K562 (cell line): ENCODE measurements around the gene PIH1D1. TPM values are rescaled to one million over a fixed set of nuclear protein-coding genes. Genes with fewer than 3 reads are reported as not detected.

ENCODE experiments used
- DLX4 ChIP-seq: fragments of 250-450 bp; sonication (Bioruptor Pico); IDR thresholded peaks from 2 replicates; pipeline ENCODE4 v1.6.1; 2021; ENCODE audit warnings: mild to moderate bottlenecking
- FOXO4 ChIP-seq: fragments of 450-650 bp; formaldehyde crosslinking; IDR thresholded peaks from 2 replicates; pipeline ENCODE4 v1.4.0; 2020; ENCODE audit warnings: mild to moderate bottlenecking, moderate library complexity
- GABPA ChIP-seq: fragments of 200-800 bp; sonication (Bioruptor generic); conservative IDR thresholded peaks from 2 replicates; pipeline ENCODE4 v1.6.1; 2016; ENCODE audit warnings: low read depth, missing genetic modification characterization, missing compliant biosample characterization
- KHSRP ChIP-seq: fragments of 450-650 bp; IDR thresholded peaks from 2 replicates; pipeline ENCODE4 v1.6.1; 2017
- RBFOX2 ChIP-seq: fragments of 200-400 bp; formaldehyde crosslinking; IDR thresholded peaks from 2 replicates; pipeline ENCODE4 v1.6.1; 2017; ENCODE audit warnings: low read depth, mild to moderate bottlenecking, low read length, moderate library complexity
- RCOR1 ChIP-seq, 2 experiments: IDR thresholded peaks; 2 replicates each; pipeline ENCODE4 v1.6.1; 2012; ENCODE audit warnings: low read depth in 2 of 2, low read length in 2 of 2, borderline replicate concordance in 1 of 2, improper control_type of control experiment in 1 of 2
- RNF2 ChIP-seq: sonication (generic); IDR thresholded peaks from 2 replicates; pipeline ENCODE4 v1.6.1; 2016
- SREBF2 ChIP-seq: sonication (generic); formaldehyde crosslinking; IDR thresholded peaks from 2 replicates; pipeline ENCODE4 v1.4.0; 2020; ENCODE audit warnings: mild to moderate bottlenecking, missing genetic modification reagents
- VEZF1 ChIP-seq: fragments of 200-800 bp; sonication (Bioruptor generic); IDR thresholded peaks from 2 replicates; pipeline ENCODE4 v1.6.1; 2017; ENCODE audit warnings: missing genetic modification characterization, missing compliant biosample characterization
- ZBTB43 ChIP-seq: sonication (generic); formaldehyde crosslinking; IDR thresholded peaks from 2 replicates; pipeline ENCODE4 v1.8.0; 2023; ENCODE audit warnings: mild to moderate bottlenecking, missing genetic modification reagents
- ZFX ChIP-seq: sonication (generic); formaldehyde crosslinking; IDR thresholded peaks from 2 replicates; pipeline ENCODE4 v1.8.0; 2022; ENCODE audit warnings: mild to moderate bottlenecking, missing genetic modification reagents, moderate library complexity
- ZNF407 ChIP-seq: fragments of 450-650 bp; IDR thresholded peaks from 2 replicates; pipeline ENCODE4 v1.6.1; 2016; ENCODE audit warnings: low read depth
- ZNF507 ChIP-seq: conservative IDR thresholded peaks from 2 replicates; pipeline ENCODE4 v1.6.1; 2017; ENCODE audit warnings: missing genetic modification characterization, missing compliant biosample characterization
- ZNF655 ChIP-seq: fragments of 250-450 bp; sonication (Bioruptor Pico); IDR thresholded peaks from 2 replicates; pipeline ENCODE4 v1.5.0; 2021
- polyA plus RNA-seq, 8 experiments: library from polyadenylated mRNA; depleted of rRNA in 4 of 8; stranded (reverse) in 5 of 8; unstranded in 3 of 8; fragments of >200 nt; fragmentation: Nextera tagmentation in 2 of 8; fragmentation: Illumina TruSeq in 1 of 8; extraction: Ambion mirVana in 2 of 8; extraction: Trizol in 1 of 8; gene quantifications; 2 replicates each; pipeline versions ENCODE4 v1.2.1 to v1.2.3, GENCODE V29; 2011 to 2014; ENCODE audit warnings: inconsistent platforms in 1 of 8, missing spikeins in 1 of 8
- total RNA-seq, 7 experiments: library from RNA; depleted of rRNA in 6 of 7; stranded (reverse); fragments of >200 nt in 6 of 7; fragmentation: Illumina TruSeq in 2 of 7; extraction: Trizol in 2 of 7; gene quantifications; 2 replicates each; pipeline versions ENCODE4 v1.2.1 to v1.2.3, GENCODE V29; 2011 to 2021; ENCODE audit warnings: low replicate concordance in 1 of 7

Gene PIH1D1
- total and polyA plus RNA-seq, 9 of the 15 experiments (the other 6 are each of a cell fraction or from before 2014, with no cell fraction given) = 26.5 to 224 (median 137) TPM

GRCh38 chr19:49430172-49430677 is 21.4 kb downstream of the PIH1D1 start (continued):
- TF ChIP-seq ZNF655 (CRISPR knock-in tag) (no peak), ZNF407 (no peak), VEZF1 (CRISPR knock-in tag) (peak; percentile 32; the same call in 1 of the 2 replicates), DLX4 (no peak), ZFX (CRISPR knock-in tag) (peak; percentile 34; the same call in 1 of the 2 replicates), RNF2 (no peak), FOXO4 (CRISPR knock-in tag) (no peak), RBFOX2 (no peak), RCOR1 (IDR thresholded peaks at IDR 0.05; ENCODE audit: borderline replicate concordance in 1 of 2, low read depth in 2 of 2, low read length in 2 of 2) (peak in 1 of 2 experiments; percentile 5; a peak in 1 of 4 replicates), GABPA (tag) (no peak), ZNF507 (tag) (no peak), SREBF2 (CRISPR knock-in tag) (no peak), ZBTB43 (CRISPR knock-in tag) (0 out of 2 replicates have a peak, but pooled peaks have one; percentile 59), KHSRP (no peak)
